ENCODE measurements around the gene OR5B17. TPM values are rescaled to one million over a fixed set of nuclear protein-coding genes. Genes with fewer than 3 reads are reported as not detected.

The OR5B17 gene
- total RNA-seq, result not detected in 2 replicates

DNA sequence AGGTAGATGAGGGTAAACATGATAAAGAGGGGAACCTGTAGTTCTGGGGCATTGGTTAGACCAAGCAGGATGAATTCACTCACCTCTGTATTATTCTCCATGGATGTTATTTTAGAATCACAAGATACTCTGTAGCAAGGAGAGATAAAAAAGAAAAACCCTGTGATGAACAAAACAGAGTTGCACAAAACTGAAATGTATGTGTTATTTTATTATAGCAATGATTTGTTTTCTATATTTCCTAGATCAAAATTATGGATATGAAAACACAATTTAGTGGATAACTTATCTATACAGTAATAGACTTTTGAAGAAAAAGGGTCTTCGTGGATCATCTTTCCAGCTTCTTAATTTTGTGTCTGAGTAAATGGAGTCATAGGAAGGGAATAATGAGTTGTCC is at the start of gene OR5B17:
Gene OR5B17 (minus strand): TSS at position 101 of the 400 bp plus-strand sequence. CDS start 0 bp downstream, at position 101.

GRCh38 chr11:58406774-58407173 is 47.9 kb upstream of the OR5B17 start, which contains the start of gene OR5B3:
OR5B3 (minus strand) TSS chr11:58406874; CDS start chr11:58403409, 3,465 bp downstream.

Other genes with a start within 250 kb of the OR5B17 start
- gene OR9I1, start 233.5 kb downstream of the OR5B17 start, total RNA-seq, result not detected in 2 replicates
- gene OR9Q2, start 170.0 kb downstream of the OR5B17 start, total RNA-seq, result not detected in 2 replicates
- gene OR1S2, start 154.9 kb downstream of the OR5B17 start, total RNA-seq, result not detected in 2 replicates
- not detected in 2 replicates for gene OR1S1, start 146.3 kb downstream of the OR5B17 start, total RNA-seq
- not detected in 2 replicates for gene OR10Q1, start 130.2 kb downstream of the OR5B17 start, total RNA-seq
- not detected in 2 replicates for gene OR10W1, start 90.8 kb downstream of the OR5B17 start, total RNA-seq
- not detected in 2 replicates for gene OR5B3, start 47.8 kb upstream of the OR5B17 start, total RNA-seq
- gene OR5B2, start 69.1 kb upstream of the OR5B17 start, total RNA-seq, result not detected in 2 replicates
- not detected in 2 replicates for gene OR5B12, start 83.2 kb upstream of the OR5B17 start, total RNA-seq
- not detected in 2 replicates for gene OR5B21, start 149.0 kb upstream of the OR5B17 start, total RNA-seq
- gene LPXN, start 216.8 kb upstream of the OR5B17 start, total RNA-seq, result 2.9 and 3.3 TPM in 2 replicates
- gene ZFP91, start 220.0 kb upstream of the OR5B17 start, total RNA-seq, result 24.7 and 28.1 TPM in 2 replicates

All from cardiac ventricle fibroblast (primary cell).